GM08714 (cell line): Measurements from ENCODE around the gene ERC1.
"Not testable (repeated sequence)": the region's sequence is repeated elsewhere in the genome, so short reads cannot be mapped to it uniquely, and the experiment has no call there.

Experiments used
- H3K4me3 ChIP-seq: fragments of 200-500 bp; sonication (Bioruptor generic); 2 replicates; pipeline ENCODE4 v1.5.1; 2014; ENCODE audit warnings: mild to moderate bottlenecking, low read length, inconsistent platforms
- ZNF274 ChIP-seq: IDR thresholded peaks from 2 replicates; pipeline ENCODE4 v1.6.1; 2012; ENCODE audit warnings: mild to moderate bottlenecking, low read depth, low read length

ERC1 gene

GRCh38 chr12:1034751-1035457, 43.9 kb downstream of the ERC1 start:
- no peak overlapping the region for H3K4me3 ChIP-seq
- TF ChIP-seq ZNF274: no peak

GRCh38 chr12:1041478-1041877, 50.5 kb downstream of the ERC1 start:
- TF ChIP-seq ZNF274: no peak
- no peak overlapping the region for H3K4me3 ChIP-seq

DNA sequence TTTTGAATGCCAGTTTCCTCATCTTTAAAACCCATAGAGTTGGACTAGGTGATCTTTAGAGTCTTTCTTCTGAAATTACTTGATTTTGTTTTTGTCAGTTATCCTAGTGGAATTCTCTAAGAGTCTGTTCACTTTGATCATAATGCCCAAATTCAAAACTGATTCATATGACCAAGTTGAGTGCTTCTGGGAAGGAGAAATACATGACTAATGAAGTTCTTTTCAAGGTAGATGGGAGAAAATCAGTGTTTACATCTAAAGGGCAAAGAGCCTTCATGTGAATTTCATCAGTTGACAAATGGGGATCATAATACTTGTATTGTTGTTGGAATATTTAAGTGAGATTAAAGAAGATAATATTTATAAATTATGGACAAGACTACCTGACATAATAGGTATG, 53.2 kb downstream of the ERC1 start:
- no peak overlapping the region for H3K4me3 ChIP-seq
- TF ChIP-seq ZNF274: no peak

DNA sequence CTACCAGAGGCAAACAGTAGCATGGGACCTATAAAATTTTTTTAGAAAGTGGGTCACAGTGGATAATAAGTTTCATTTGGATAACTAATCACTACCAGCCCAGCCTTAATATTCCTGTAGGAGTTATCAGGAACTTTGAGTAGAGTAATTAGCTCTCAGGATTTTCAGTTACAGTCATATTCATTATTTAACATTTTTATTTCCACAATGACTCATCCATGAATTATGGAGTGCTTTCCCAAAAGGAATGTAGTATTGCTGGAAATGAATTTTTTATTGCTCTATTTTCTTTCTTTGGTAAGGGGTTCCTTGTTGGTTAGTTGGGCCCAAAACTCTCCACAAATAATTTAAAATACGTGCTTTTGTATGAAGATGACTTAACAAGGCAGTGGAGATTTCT, 53.7 kb downstream of the ERC1 start:
- no peak overlapping the region for H3K4me3 ChIP-seq
- TF ChIP-seq ZNF274: no peak

DNA sequence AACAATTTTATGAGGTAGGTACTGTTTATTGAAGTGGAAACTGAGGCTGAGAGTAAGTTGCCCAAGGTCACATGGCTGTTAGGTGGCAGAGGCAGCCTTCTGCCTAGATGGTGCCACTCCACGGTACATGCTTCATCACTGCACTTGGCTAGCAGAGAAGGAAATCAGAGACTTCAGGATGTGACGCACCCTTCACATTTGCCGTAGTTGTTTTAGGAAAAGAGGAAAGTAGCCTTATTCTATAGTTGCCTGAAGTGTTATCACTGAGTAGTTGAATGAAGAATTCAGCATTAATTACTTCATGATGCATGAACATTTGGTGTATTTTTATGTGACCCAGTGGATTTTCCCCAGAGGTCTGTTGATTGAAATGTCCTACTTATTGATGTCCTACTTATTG, 55.7 kb downstream of the ERC1 start:
- TF ChIP-seq ZNF274: no peak

GRCh38 chr12:1047898-1048660, 57.1 kb downstream of the ERC1 start:
- no peak for TF ChIP-seq ZNF274
- H3K4me3 ChIP-seq: no peak overlapping the region

More for the DNA sequence above, 55.7 kb downstream of the ERC1 start:
- no peak overlapping the region for H3K4me3 ChIP-seq

DNA sequence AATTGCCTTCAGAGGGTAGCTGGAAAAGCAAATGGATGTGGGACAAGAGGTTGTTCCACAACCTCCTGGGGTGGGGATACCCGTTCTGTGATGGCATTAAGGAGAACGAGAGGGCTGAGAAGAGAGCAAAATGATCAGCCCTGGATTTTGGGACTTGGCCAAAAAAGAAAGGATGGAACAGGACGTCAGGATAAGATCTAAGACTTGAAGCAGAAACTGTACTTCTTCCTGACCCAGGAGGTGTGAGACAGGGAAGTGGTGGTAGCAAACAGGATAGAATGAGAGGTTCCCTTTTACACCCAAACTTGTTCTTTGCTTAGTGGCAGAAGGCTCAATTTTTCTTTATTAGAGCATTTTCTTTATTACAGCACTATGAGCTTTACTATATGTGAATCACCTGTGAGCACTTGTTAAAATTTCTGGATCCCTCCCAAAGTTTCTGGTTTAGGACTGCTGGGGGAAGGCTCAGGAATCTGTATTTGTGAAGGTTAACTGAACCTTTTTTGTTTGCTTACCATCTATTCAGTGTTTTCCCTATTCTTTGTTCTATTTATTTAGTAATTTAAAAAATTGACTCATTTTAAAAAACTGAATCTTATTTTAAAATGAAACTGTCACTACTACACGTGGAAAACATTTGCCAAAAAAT, 59.2 kb downstream of the ERC1 start:
- no peak for TF ChIP-seq ZNF274

GRCh38 chr12:1051672-1052071, 60.6 kb downstream of the ERC1 start:
- not testable (repeated sequence) for H3K4me3 ChIP-seq

More for the DNA sequence above, 59.2 kb downstream of the ERC1 start:
- no peak overlapping the region for H3K4me3 ChIP-seq

GRCh38 chr12:1053690-1054089, 62.7 kb downstream of the ERC1 start:
- no peak overlapping the region for H3K4me3 ChIP-seq
- TF ChIP-seq ZNF274: no peak

- TF ChIP-seq ZNF274: no peak
- H3K4me3 ChIP-seq: no peak overlapping the region
Measured at GRCh38 chr12:1054117-1054870, 63.3 kb downstream of the ERC1 start.

DNA sequence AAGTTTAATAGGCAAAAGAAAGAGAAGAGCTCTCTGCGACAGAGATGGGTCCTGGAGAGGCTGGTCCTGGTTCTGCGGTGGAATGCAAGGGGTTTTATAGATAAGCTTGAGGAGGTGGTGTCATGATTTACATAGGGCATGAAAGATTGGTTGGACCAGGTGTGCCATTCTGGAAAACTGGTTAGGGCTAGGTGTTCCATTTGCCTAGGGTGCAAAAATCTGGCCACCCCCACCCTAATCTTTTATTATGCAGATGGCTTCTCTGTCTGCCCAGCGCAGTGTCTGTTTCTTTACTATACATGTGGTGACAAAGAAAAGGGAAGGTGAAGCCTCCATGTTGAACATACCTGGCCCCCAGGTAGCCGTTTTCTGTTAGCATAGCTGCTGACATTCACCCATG, 65.4 kb downstream of the ERC1 start:
- TF ChIP-seq ZNF274: no peak
- no peak overlapping the region for H3K4me3 ChIP-seq

DNA sequence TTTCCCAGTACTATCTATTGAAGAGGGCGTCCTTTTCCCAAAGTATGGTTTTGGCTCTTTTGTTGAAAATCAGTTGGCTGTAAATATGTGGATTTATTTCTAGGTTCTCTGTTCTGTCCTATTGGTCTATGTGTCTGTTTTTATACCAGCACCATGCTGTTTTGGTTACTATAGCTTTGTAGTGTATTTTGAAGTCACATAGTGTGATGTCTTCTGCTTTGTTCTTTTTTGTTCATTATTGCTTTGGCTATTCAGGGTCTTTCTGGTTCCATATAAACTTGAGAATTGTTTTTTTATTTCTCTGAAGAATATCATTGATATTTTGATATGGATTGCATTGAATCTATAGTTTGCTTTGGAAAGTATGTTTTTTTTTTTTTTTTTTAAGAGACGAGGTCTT, 67.4 kb downstream of the ERC1 start:
- TF ChIP-seq ZNF274: no peak
- H3K4me3 ChIP-seq: no peak overlapping the region

DNA sequence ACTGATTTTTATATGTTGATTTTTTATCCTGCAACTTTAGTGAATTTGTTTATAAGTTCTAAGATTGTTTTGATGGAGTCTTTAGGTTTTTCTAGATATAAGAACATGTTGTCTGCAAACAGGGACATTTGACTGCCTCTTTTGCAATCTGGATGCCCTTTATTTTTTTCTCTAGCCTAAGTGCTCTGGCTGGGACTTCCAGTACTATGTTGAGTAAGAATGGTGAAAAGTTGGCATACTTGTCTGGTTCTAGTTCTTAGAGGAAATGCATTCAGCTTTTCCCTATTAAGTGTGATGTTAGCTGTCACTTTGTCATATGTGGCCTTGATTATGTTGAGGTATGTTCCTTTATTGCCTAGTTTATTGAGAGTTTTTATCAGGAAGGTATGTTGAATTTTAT, 68.1 kb downstream of the ERC1 start:
- no peak for TF ChIP-seq ZNF274
- no peak overlapping the region for H3K4me3 ChIP-seq

- no peak overlapping the region for H3K4me3 ChIP-seq
- no peak for TF ChIP-seq ZNF274
Measured at GRCh38 chr12:1063852-1064251, 72.8 kb downstream of the ERC1 start.
